ENCODE data around the gene SMOC2. TPM values are rescaled to one million over a fixed set of nuclear protein-coding genes. Genes with fewer than 3 reads are reported as not detected.

The SMOC2 gene
- total and polyA plus RNA-seq, 2 of the 13 experiments (the other 11 are each of a cell fraction or from before 2014, with no cell fraction given) = not detected

- intact Hi-C loops (cut with micrococcal nuclease; ENCODE audit: unreplicated experiment) = no loop called here
Measured at GRCh38 chr6:168413018-168413720, 27.8 kb upstream of the SMOC2 start.

More at GRCh38 chr6:168413018-168413720, 27.8 kb upstream of the SMOC2 start:
- WGBS (ENCODE audit: low lambda C conversion rate) = 79% methylated on average over 59 of the region's 59 CpGs
- Histone ChIP-seq H3K27ac (ENCODE audit: extremely low read length, insufficient read depth, low read length) (no peak overlapping the region), H3K36me3 (replicated peaks in 1 of 2; ENCODE audit: control insufficient read depth in 1 of 2, insufficient read depth in 2 of 2, low read length in 2 of 2) (no peaks in the 10 kb centered on the region), H3K9ac (ENCODE audit: insufficient read depth, low read depth, low read length) (no peak overlapping the region), H3K4me1 (ENCODE audit: insufficient read depth, low read length) (no peaks in the 10 kb centered on the region), H3K9me3 (ENCODE audit: low read length) (no peaks in the 10 kb centered on the region), H4K20me1 (ENCODE audit: insufficient read depth, low read length) (no peaks in the 10 kb centered on the region; the same call in none of the 2 replicates), H3K27me3 (ENCODE audit: control insufficient read depth in 1 of 2, insufficient read depth in 2 of 2, low read length in 2 of 2) (peaks cover 16 to 95% of the 10 kb centered on the region in 2 experiments), H3K4me3 (replicated peaks in 1 of 3; ENCODE audit: insufficient read depth in 1 of 3, low read depth in 2 of 3, low read length in 3 of 3) (no peak overlapping the region), H2AFZ (ENCODE audit: low read length) (no peak overlapping the region), H3K79me2 (ENCODE audit: insufficient read depth, low read length) (no peaks in the 10 kb centered on the region), H3K4me2 (ENCODE audit: low read depth, low read length) (no peak overlapping the region)
- in situ Hi-C loops (cut with HindIII; ENCODE audit: extremely low pct_ligation_motif_present, low pct_unique_long_range_greater_than_20kb) = no loop called here
- DNase-seq (ENCODE audit: low spot score) (no peak), FAIRE-seq (no peak), ATAC-seq (no peak)
- POLR2A ChIA-PET = no interaction called here
- TF ChIP-seq SIX4 (CRISPR knock-in tag; IDR thresholded peaks at IDR 0.05) (no peak), GPBP1L1 (CRISPR knock-in tag; IDR thresholded peaks at IDR 0.05) (no peak), ZNF18 (CRISPR knock-in tag; IDR thresholded peaks at IDR 0.05; ENCODE audit: insufficient replicate concordance) (no peak)
- CTCF ChIA-PET (ENCODE audit: low intra/inter-chr PET ratio, low total read pairs) = no interaction called here
- no TSS peak for BruUV-seq (replicated peaks)

Measured in HepG2 (cell line).